HG03521 (cell line): ENCODE results near the gene DLX1.
"Not testable (repeated sequence)": the region's sequence is repeated elsewhere in the genome, so short reads cannot be mapped to it uniquely, and the experiment has no call there.

Experiments
- ATAC-seq: cut with Tn5 transposase; IDR thresholded peaks from one replicate; pipeline ENCODE4 v1.9.1; 2021; ENCODE audit warnings: mild to moderate bottlenecking, moderate library complexity; ENCODE audit not compliant: unreplicated experiment

DLX1 gene

DNA sequence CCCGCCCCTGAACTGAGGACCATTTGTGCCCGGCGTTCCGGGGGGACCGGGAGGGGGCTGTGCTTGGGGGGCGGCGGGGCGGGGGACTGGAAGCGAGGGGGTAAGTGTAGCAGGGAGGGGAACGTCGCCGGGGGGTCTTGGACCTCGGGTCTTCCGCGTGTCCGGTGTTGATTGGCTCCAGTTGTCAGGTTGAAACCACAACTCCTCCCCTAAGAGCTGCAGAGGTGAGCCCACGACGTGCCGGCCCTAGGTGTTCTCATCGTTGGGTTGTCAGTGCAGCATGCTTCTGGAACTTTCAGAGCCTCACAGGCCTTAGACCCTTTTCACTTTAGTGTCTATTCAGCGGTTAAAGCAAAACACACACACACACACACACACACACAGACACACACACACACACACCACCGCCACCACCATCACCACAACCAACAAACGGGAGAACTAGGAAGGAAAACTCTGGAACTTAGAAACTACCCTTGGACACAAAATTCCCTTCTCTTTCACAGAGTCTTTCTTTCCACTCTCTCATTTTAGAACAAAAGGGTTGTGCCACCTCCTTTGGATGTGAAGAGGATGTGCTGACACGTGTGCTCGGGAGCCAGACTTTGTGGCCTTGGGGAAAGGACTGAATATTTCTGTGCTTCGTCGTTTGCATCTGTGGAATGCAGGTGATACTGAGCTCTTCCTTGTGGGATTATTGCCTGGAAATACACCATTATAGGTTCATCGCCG lies 24.1 kb downstream of the DLX1 start:
- no peak for ATAC-seq

DNA sequence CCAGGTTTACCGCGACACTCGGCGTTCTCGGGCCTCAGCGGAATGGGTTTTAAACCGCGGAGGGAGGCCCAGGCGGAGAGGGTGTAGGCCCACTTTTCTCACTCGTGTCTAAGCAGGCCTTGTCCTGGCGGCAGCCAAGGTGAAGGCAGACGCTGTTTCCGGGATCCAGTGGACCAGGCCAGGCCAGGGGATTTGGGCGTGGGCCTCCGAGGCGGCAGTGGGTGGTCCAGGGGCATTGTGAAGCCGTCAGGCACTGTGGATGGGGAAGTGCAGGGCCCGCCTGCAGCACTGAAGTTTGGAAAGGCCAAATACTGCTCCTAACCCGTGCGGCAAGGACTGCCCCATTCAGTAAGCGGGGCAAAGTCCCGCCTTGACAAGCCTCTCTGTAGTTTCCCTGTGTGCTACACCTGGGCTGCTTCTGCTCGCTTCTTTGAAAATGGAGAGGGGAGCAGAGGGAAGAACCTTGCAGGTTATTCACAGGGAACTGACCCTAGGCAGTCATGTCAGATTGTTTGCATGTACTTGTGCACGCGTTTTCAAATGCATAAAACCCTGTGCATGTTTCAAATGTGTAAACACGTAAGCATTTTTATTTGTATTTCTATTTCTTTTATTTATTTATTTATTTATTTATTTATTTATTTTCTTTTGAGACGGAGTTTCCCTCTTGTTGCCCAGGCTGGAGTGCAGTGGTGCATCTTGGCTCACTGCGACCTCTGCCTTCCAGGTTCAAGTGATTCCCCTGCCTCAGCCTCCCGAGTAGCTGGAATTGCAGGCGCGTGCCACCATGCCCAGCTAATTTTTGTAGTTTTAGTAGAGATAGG lies 24.9 kb downstream of the DLX1 start:
- ATAC-seq = no peak

DNA sequence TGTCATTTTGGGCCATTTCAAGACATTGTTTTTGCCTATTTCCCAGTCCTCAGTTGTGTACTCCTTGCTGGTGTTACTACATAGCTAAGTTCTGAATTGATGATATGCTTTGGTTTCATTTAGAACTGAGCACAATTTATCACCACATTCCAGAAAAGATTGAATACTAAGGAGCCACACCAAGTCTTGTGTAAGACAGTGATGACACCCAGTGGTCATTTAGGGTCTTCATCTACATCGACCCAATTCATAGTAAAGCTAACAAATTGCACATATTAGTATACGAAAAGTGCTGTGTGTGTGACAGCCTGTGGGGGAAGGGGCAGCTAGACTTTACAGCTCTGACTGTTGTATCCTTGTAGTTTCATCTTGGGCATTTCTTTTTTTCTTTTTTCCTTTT lies 28.3 kb downstream of the DLX1 start:
- ATAC-seq = no peak

DNA sequence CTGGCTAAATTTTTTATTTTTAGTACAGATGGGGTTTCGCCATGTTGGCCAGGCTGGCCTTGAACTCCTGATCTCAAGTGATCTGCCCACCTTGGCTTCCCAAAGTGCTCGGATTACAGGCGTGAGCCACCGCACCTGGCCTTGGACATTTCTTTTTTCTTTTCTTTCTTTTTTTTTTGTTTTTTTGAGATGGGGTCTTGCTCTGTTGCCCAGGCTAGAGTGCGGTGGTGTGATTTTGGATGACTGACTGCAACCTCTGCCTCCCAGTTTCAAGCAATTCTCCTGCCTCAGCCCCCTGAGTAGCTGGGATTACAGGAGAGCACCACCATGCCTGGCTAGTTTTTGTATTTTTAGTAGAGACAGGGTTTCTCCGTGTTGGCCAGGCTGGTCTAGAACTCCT lies 28.9 kb downstream of the DLX1 start:
- ATAC-seq = not testable (repeated sequence)

DNA sequence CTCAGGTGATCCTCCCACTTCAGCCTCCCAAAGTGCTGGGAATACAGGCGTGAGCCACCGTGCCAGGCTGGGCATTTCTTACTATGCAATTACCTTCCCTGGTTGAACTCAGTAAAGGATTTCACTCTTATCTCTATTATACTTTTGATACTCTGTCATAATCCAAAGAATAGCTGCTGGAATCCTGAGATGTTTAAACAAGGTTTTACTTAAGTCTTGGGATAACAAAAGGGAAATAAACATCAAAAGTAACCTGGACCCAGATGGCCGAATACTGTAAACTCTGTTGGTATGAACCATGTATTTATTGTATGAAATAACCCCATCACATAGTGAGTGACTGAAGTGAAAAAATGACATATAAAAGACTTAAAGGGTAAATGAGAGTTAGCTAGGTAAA lies 29.3 kb downstream of the DLX1 start:
- no peak for ATAC-seq

DNA sequence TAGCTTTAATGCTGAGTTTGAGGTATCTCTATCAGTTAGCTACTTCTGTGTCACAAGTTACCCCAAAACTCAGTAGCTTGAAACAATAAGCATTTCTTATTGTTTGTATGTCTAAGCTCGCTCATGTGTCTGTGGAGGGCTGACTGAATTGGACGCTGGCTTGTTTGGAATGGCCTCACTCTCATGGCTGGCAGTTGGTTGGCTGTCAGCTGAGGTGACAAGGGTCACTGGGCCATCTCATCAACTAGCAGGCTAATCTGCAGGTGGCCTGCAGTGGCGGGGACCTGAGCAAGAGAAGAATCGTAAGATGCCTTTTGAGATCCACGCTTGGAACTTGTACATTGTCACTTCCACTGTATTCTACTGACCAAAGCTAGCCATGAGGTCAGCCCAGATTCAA lies 30.8 kb downstream of the DLX1 start:
- no peak for ATAC-seq

DNA sequence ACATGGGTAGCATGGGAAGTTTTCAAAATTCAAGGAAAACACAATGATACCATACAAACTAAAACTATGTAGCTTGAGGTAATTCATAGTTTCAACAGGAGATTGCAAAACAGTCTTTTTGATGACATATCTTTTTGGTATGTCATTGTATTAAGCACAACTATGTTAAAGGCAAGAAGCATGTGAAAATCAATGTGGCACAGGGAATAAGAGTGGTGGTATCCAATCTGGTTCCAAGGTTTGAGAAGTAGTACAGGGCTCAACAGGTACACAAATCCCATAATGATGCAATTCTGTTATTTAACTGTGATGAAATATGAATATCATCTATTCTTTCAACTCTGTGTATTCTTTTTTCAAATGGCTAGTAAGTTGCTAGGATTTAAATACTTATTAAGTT lies 33.8 kb downstream of the DLX1 start:
- no peak for ATAC-seq

DNA sequence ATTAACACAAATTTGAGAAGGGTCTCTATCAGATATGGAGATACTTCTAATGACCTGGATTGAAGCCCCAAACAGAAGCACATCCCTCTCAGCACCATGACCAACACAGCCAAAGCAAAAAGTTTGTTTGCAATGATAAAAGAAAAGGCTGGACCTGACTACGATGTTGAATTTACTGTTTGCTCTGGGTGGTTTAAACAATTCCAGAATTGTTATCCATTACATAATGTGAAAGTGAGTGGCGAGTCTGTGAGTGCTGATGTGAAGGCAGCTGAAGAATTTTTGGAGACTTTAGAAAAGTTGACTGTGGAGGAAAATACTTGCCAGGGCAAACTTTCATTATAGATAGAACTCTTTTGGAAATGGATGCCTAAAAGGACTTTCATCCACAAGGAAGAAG lies 34.8 kb downstream of the DLX1 start:
- no peak for ATAC-seq

DNA sequence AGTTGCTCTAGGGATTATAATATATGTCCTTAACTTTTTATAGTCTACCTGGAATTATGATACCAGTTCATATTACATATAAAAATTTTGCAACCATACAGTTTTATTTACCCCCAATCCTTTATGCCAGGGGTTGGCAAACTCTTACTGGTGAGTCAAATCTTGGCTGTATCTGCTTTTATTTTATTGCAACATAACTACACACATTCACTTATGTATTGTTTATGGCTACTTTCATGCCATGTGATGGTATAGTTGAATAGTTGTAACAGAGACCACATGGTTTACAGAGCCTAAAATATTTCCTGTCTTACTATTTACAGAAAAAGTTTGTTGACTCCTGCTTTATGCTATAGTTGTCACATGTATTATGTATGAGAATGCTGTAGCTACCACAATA lies 43.2 kb downstream of the DLX1 start:
- ATAC-seq = no peak

DNA sequence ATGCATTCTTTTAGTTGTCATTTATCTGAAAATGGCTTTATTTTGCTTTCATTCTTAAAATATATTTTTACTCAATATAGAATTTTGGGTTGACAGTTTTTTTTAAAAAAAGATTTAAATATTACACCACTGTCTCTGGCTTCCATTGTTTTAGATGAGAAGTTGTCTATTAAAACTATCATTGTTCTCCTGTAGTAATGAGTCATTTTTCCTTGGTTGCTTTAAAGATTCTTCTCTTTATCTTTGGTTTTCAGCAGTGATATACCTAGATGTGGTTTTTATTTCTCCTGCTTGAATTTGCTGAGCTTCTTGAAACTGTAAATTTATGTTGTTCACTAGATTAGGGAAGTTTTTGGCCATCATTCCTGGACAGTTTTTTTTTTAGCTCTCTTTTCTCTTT lies 44.1 kb downstream of the DLX1 start:
- no peak for ATAC-seq

DNA sequence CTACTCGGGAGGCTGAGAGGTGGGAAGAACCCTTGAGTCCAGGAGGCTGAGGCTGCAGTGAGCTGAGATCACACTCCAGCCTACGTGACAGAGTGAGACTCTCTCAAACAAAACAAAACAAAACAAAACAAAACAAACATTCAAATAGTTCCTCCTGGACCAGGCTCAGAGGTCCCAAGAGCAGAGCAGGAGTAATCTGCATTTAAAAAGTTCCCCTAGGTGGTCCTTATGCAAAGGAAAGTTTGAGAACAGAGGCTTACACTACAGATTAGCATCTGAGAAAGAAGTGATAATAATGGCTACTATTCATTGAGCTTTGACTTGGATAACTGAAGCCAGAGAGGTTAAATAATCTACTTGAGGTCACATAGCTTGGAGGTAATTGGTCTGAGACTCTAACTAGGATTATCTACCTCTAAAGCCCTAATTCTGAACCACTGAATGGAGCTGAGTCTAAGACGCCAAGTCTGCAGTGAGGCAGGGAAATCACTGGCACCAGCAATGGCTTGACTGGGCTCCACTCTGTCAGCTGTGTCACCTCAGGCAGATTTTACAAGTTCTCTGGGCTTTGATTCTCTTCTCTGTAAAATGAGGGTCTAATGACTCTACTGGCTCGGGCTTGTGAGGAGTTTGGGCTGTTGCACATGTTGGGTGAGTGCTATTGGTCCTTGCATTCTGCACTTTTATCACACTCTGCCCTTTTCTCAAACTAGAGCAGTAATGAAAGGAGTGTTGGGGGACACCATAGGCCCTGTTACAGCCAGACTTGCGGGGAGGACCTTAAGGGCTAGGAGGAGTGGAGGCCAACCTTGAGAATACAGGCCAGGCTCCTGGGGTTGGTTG lies 46.6 kb downstream of the DLX1 start:
- ATAC-seq = no peak

DNA sequence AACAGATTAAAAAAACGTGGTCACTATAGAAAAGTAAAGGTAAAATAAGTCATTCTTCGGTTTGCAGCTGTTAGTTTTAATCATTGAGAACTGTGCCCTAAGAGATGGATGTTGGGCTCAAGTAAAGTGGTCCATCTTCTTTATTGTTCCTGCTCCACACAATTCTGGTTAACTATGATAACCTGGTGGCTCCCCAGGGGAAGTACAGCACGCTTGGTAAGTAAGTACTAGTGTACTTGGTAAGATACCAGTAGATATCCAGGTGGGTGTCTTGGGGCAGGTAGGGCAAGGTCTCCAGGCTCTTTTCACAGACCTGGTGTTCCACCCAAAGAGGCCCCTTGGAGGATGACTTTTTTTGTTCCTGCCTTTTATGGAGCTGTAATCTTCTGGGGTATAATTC lies 49.0 kb downstream of the DLX1 start:
- ATAC-seq = no peak

DNA sequence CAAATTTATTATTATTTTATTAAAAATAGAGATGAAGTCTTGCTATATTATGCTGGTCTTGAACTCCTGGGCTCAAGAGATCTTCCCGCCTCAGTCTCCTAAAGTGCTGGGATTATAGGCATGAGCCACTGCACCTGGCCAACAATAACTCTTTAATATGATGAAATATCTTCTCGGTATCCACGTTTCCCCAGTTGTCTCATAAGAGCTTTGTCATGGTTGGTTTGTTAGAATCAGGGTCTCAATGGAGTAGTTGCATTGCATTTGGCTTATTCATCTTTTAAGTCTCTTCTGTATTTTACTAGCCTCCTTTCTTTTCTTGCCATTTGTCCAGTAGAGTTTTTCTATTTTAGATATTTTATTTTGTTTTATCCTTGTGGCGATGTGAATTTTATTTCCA lies 50.1 kb downstream of the DLX1 start:
- no peak for ATAC-seq

DNA sequence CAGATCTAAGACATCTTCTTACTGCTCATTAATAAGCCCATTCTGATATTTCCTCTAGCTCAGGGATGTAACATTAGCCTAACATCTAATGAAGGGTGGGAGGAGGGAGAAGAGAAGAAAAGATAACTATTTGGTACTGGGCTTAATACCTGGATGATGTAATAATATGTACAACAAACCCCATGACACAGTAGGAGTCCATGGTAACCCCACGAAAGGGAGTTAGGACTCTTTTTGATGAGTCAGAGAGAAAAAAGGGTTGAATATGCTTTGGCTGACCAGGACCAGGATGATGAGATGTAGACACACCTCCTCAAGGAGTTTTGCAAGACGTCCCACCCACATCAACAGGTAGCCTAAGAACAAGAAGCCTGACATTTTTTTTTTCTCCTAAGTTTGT lies 51.8 kb downstream of the DLX1 start:
- no peak for ATAC-seq

DNA sequence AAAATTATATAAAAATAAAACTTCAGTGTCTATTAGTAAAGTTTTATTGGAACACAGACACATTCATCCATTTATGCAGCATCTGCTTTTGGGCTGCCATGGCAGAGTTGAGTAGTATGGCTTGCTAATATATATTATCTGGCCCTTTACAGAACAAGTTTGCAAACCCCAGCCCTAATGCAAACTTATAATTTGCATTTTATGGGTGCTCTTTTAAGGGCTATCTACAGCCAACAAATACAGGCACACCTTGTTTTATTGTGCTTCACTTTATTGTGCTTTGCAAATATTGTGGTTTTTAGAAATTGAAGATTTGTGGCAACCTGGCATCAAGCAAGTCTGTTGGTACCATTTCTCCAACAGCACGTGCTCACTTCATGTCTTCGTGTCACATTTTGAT lies 52.6 kb downstream of the DLX1 start:
- ATAC-seq = no peak

DNA sequence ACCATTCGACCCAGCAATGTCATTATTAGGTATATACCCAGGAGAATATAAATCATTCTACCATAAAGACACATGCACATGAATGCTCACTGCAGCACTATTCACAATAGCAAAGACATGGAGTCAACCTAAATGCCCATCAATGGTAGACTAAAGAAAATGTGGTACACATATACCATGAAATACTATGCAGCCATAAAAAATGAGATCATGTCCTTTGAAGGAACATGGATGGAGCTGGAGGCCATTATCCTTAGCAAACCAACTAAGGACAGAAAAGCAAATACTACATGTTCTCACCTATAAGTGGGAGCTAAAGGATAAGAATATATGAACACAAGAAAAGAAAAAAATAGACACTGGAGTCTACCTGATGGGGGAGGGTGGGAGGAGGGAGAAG lies 53.4 kb downstream of the DLX1 start:
- not testable (repeated sequence) for ATAC-seq
